ENCODE measurements around the gene RCAN2.
A peak's percentile ranks its signal among the peaks of the same experiment; 100 is the strongest.

RCAN2 gene

DNA sequence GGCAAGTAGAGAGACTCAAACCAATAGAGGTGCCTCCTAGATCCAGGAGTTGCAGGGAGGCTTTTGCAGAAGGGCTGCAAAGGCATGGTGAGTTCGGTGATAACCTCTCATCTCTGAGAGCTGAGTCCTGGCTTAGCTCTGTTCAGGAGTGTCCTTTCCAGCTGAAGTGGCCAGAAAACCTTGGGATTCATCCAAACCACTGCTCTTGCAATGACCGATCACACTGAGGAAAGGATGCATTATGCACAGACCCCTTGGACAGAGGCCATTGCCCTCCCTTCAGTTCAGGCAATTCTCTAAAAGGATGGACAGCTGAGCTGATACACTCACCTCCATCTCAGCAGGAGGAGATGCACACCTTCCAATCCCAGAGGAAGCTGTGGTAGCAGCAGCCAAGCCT is 161.7 kb downstream of the RCAN2 start:
- no peak for DNase-seq

DNA sequence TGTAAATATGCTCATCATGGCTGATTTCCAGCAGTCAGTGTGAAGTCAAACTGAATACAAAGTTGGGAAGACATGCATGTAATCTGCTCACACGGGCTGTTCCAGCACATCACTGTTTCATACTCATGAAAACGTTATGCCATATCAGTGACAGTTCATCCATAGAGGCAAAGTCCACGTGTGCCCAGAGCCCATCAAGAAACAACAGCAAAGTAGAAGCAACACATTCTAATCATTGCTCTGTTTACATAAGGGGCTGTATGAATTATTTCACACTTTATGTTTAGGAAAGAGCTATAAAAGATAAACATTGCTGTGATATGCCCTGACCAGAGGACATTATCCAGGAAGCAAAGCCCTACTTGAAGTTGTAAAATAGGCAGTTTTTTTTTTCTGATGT is 163.5 kb downstream of the RCAN2 start:
- DNase-seq: no peak

- DNase-seq: peak; percentile 21
Measured at GRCh38 chr6:46325561-46326530, 165.4 kb downstream of the RCAN2 start.

DNA sequence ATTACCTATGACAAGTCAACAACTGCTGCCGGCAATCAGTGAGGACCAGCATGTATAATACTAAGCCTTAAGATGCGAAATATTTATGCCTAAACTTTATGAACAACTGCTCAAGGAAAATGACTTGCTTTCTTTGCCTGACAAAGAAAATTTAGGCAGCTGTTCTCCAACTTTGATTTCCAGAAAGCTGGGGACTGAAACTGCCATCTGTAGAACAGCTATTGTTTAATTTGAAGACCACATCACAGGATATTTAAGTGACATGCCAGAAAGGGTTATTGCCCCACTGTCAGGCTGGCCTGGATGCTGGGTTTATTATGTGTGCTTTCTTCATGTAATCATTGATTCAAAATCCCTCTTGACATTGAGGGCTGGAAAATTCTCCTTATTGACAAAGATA is 166.5 kb downstream of the RCAN2 start:
- DNase-seq: no peak

DNA sequence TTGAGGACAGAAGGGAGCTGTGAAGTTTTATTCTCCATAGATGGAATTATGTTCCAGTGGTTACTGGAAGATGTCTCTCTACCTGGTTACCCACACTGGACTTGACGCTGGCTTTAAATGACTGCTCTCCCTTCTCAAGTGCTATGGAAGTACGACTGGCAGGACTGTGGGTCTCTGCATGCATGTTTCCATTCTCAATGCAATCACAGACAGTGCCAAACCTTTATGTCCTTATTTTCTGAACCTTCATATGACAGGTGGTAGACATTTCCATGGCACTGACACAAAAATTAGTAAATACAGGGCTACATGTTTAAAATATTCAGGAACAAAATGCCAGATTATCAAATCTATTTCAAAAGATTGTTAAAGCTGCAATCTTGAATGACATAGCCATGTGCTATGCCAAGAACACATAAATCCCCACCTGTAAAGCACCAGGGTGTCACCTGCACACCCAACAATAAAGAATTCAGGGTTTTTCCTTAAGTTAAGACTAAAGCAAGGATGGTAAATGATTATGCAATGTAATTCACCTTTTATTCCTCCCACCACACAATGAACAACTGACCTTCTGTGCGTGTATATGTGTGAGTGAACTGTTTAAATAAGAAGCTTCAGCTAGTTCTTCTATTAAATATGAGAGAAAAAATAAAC is 167.2 kb downstream of the RCAN2 start:
- no peak for DNase-seq

DNA sequence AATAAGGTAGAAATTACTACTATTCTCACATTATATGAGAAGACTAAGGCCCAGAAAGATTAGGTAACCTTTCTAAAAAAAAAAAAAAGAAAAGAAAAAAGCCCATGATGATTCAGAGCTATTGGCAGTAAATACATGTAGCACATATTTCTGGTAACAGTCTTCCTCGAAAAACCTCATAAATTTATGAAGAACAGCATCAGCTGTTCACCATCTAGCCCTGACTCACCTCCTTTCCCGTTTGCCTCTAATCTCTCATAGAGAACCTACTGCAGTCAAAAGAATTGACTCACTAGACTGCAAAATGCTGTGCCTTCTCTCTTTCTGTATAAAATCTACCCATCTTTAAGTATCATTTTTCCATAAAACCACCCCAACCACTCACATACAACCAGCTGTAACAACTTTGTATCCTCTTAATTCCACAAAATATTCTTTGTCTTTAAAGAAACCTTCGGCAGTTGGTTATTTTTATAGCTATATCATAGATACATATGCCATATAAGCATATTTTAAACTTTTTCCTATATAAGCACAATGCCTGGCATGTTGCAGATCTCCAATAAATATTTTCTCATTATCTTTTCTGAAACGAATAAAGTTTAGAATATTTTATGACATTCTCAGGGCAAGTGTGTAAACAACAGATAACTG is 167.8 kb downstream of the RCAN2 start:
- DNase-seq: no peak

GRCh38 chr6:46320505-46320904 is 170.7 kb downstream of the RCAN2 start:
- no peak for DNase-seq

DNA sequence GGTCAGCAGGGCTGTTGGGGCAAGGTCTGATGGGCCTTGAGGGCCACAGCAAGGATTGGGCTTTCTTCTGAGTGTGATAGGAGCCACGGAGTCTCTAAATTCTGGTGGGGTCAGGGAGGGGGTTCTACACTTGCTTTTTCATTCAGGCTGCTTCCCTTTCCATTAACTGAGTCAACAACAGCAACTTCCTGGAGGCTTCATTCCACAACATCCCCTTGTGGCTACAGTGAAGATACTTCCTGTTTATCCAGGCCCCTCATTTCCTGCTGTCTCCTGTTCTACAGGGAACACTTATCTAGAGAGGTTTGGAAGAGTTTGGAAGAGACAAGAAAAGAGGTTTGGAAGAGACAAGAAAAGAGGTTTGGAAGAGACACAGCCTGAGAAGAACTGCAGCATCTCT is 175.7 kb downstream of the RCAN2 start:
- DNase-seq: no peak

GRCh38 chr6:46312654-46313053 is 178.6 kb downstream of the RCAN2 start:
- DNase-seq: no peak

DNA sequence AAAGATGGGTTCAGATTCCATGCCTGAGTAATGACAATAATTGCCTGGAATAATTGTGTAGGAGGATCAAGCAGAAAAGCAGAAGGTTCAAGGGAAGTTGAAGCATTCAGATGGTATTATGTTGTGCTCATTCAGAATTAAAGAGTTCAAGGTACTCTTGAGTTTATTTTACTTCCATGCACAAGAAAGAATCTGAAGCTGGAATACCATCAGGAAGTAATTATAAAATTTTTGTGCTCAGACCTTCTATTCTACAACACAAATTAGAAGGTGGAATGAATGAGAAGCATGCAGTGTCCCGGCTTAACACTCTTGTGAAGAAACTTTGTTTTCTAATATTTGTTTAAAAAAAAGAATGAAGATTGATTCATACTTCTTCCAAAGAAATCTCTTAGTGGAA is 181.1 kb downstream of the RCAN2 start:
- no peak for DNase-seq

DNA sequence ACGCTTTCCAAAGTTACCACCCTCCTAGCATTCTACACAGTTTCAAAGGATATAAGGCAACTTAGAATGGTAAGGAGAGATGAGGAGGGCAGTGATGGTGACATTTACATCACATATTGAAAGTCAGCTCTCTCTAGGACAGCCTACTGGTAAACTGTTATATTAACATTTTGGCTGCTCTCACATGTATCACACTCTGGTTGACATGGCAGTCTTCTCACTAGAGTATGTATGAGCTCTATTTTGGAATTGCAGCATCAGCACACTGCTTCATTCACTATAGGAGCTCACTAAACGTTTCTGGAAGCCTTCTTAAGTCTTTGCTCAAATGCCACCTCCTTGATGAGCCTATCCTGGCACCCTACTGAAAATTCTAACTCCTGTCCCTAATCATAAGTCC is 184.8 kb downstream of the RCAN2 start:
- DNase-seq: no peak

GRCh38 chr6:46305833-46306232 is 185.4 kb downstream of the RCAN2 start:
- no peak for DNase-seq

GRCh38 chr6:46305236-46305635 is 186.0 kb downstream of the RCAN2 start:
- DNase-seq: no peak

DNA sequence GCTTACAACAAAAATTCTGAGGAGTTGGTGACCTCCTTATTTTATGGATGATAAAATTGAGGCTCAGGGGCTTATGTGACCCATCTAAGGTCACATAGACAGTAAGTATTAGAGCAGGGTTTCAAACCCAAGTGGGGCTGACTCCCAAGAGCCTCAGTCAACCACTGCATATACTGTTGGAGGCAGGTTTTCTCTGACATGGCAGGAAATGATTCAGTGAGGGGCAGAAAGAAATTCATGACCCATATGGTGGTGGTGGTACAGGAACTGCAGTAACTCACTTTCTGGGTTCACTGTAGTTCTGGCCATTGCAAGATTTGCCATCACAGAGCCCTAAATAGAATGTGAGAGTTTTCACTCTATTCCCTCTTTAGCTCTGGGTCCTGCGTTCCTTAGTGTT is 188.4 kb downstream of the RCAN2 start:
- DNase-seq: no peak

DNA sequence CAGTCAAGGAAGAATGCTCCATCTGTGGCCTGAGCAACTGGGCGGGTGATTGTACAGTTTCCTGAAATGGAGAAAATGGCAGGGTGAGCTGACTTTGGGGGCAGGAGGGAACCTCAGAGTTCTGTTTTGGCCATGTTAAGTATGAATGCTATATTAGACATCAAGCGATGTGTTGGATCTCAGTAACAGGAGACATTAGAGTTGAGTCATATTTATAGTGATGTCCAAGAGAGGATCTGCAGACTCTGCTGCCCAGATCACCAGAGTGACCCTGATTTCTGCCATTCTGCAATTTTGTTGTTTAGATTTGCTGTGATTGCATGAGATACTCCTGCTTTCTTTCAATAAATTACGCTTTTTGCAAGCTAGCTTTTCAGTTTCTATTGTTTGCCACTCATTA is 189.1 kb downstream of the RCAN2 start:
- DNase-seq: no peak

DNA sequence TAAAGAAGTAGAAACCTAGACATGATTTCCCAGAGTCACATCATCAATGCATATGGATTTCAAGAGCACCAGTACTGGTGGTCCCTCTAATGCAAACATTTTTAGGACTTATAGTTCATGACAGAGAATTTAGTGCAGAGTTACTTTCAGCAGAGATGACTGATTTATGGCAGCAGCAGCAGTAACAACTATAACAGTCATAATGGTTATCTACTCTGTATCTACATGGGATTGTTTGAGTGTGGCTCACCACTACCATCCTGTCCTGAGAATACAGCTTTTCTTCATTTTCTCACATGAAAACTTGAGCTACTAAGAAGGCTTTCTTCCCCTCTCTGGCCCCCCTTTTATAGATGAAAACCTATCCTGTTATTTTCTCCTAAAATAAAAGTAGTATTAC is 192.0 kb downstream of the RCAN2 start:
- no peak for DNase-seq

GRCh38 chr6:46296586-46296985 is 194.7 kb downstream of the RCAN2 start:
- DNase-seq: no peak

DNA sequence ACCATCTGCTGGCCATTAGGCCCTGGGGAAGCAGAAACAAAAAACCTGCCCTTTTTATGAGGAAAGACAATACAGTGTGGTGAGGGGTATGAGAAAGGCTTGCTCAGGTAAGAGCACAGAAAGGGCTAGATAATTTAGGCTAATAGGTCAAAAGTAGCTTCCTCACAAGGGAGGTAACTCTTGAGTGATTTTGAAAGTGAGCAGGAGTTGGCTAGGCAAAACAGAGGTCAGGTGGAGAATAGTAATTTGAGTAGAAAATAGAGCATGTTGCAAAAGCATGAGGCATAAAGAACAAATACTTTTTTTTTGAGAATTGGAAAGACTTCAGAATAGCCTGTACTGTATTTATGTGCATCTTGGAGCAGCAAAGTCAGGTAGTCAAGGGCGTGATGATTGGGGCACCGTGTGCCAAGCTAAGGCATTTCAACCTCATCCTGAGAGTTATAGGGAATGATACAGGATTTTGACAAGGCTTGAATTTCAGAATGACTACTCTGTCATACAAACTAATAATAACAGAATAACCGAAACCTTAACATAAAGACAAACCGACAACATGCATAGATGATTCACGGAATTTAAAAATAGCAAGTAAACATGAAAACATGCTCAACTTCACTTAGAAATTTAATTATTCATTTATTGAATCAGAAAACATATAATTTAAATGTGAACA is 197.5 kb downstream of the RCAN2 start:
- DNase-seq: no peak

GRCh38 chr6:46291880-46292279 is 199.4 kb downstream of the RCAN2 start:
- no peak for DNase-seq

- DNase-seq: no peak
Measured at GRCh38 chr6:46291275-46291633, 200.0 kb downstream of the RCAN2 start.

GRCh38 chr6:46290421-46291274 is 200.6 kb downstream of the RCAN2 start:
- no peak for DNase-seq

DNA sequence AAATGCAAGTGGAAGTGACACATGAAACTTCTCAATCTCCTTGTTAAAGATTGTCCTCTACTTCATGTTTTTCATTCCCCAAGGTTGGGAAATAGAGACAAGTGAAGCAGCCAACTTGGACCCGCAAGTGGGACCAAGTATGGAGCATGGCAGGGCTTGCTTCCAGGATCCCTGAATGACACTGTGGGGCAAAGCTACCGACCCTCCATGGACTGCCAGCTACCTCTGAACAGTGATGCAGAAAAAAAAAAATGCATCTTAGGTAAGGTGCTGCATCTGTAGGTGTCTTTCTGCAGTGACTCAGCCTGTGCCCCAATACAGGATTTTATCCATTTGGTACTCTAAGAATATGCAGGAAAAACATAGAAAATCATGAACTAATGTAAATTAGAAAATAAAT is 201.4 kb downstream of the RCAN2 start:
- no peak for DNase-seq
